Right cardiac atrium (tissue), 5 donors: ENCODE results near the gene DCDC1. TPM values are rescaled to one million over a fixed set of nuclear protein-coding genes. Genes with fewer than 3 reads are reported as not detected.
A peak's percentile ranks its signal among the peaks of the same experiment; 100 is the strongest.

Experiments used
- ATAC-seq, 2 donors: fragments of 200-7000 bp; cut with Tn5 transposase; one replicate each; pipeline versions ENCODE4 v1.8.0 to v1.9.1; 2020; ENCODE audit warnings: moderate library complexity in 2 of 2, mild to moderate bottlenecking in 1 of 2
- DNase-seq, 3 donors: peaks; one replicate each; pipeline ENCODE4 v3.0.0-alpha.2; 2020
- H3K27ac ChIP-seq: one replicate; pipeline ENCODE4 v1.5.1; 2013; ENCODE audit warnings: mild to moderate bottlenecking, low read length, control low read depth, moderate library complexity
- H3K27me3 ChIP-seq: one replicate; pipeline ENCODE4 v1.6.1; 2013; ENCODE audit not compliant: control insufficient read depth, insufficient read depth
- H3K4me1 ChIP-seq: one replicate; pipeline ENCODE4 v1.6.1; 2013; ENCODE audit warnings: low read length; ENCODE audit not compliant: control insufficient read depth, insufficient read depth
- H3K4me3 ChIP-seq: one replicate; pipeline ENCODE4 v1.5.1; 2013; ENCODE audit warnings: low read length, control low read depth
- H3K9me3 ChIP-seq: one replicate; pipeline ENCODE4 v1.6.1; 2013; ENCODE audit warnings: low read length; ENCODE audit not compliant: control insufficient read depth
- WGBS: extraction: QIAGEN DNeasy Blood & Tissue Kit; methylation state at CpG from one replicate; pipeline ENCODE4 v1.1.7; 2013; 5-methylcytosine and 5-hydroxymethylcytosine counted together
- intact Hi-C, 4 donors: fragments of 100-400 bp; cut with DNase I; formaldehyde crosslinking; loops; one replicate each; pipeline versions ENCODE4 v1.11.0 to v1.14.0; 2022 to 2023
- polyA plus RNA-seq: library from polyadenylated mRNA; stranded (reverse); fragments of 200-250 nt; gene quantifications from one replicate; pipeline ENCODE4 v1.2.3, GENCODE V29; 2013
- total RNA-seq, 4 donors: library from RNA; stranded (reverse); fragmentation: NEBNext Ultra II Directional; extraction: Animal tissue kit (Norgen Biotek cat#: 25700); gene quantifications; one replicate each; pipeline ENCODE4 v1.2.1, GENCODE V29; 2021
- donor health status: healthy with polysubstance abuse.
- donor health status: DM: no; HTN: yes; CAD: no.
- donor health status: DM: no; HTN: no; CAD: no.
- donor health status: DM: no; HTN: yes; CAD: no; lungs with severe emphysema.
- donor health status: DM: yes; HTN: yes; CAD: no.

The DCDC1 gene
- total and polyA plus RNA-seq, 5 donors: 0.05 to 0.23 (median 0.16) TPM; not detected in 1

GRCh38 chr11:31254415-31254814 is 115.1 kb downstream of the DCDC1 start:
- H3K4me1 ChIP-seq: no peaks in the 10 kb centered on the region
- H3K27me3 ChIP-seq: no peaks in the 10 kb centered on the region
- no peak overlapping the region for H3K27ac ChIP-seq
- H3K9me3 ChIP-seq: no peaks in the 10 kb centered on the region
- DNase-seq (no peak), ATAC-seq (no peak)
- intact Hi-C loops: no loop called here
- no peak overlapping the region for H3K4me3 ChIP-seq

GRCh38 chr11:31248768-31249167 is 120.8 kb downstream of the DCDC1 start:
- intact Hi-C loops: loop anchor here in 1 of 4 donors (10.0 kb wide), 1 partner anchor 926 kb away; no protein-coding TSS in a partner anchor
- H3K27me3 ChIP-seq: no peaks in the 10 kb centered on the region
- WGBS: 46% methylated on average over 1 of the region's 1 CpG
- no peaks in the 10 kb centered on the region for H3K9me3 ChIP-seq
- ATAC-seq (no peak), DNase-seq (no peak)
- H3K4me1 ChIP-seq: no peaks in the 10 kb centered on the region
- no peak overlapping the region for H3K4me3 ChIP-seq
- no peak overlapping the region for H3K27ac ChIP-seq

- Histone ChIP-seq H3K9me3 (no peaks in the 10 kb centered on the region), H3K4me1 (no peaks in the 10 kb centered on the region), H3K27me3 (no peaks in the 10 kb centered on the region), H3K4me3 (no peak overlapping the region), H3K27ac (no peak overlapping the region)
- 92% methylated on average over 5 of the region's 5 CpGs for WGBS
- no peak for DNase-seq
- ATAC-seq: no peak
- intact Hi-C loops: loop anchor here in 1 of 4 donors (10.0 kb wide), 1 partner anchor 927 kb away; no protein-coding TSS in a partner anchor
Observed at GRCh38 chr11:31247321-31247720, 122.2 kb downstream of the DCDC1 start.

- DNase-seq: peak in 2 of 3 donors; percentile 12 to 26
- Histone ChIP-seq H3K4me1 (no peaks in the 10 kb centered on the region), H3K4me3 (no peak overlapping the region), H3K9me3 (no peaks in the 10 kb centered on the region), H3K27ac (no peak overlapping the region), H3K27me3 (no peaks in the 10 kb centered on the region)
- WGBS: 36% methylated on average over 4 of the region's 4 CpGs
- intact Hi-C loops: loop anchor here in 1 of 4 donors (10.0 kb wide), 1 partner anchor 928 kb away; no protein-coding TSS in a partner anchor
- peak; percentile 71 to 91 for ATAC-seq
Observed at GRCh38 chr11:31246451-31247165, 122.9 kb downstream of the DCDC1 start.

GRCh38 chr11:31243706-31244105 is 125.8 kb downstream of the DCDC1 start:
- H3K9me3 ChIP-seq: no peaks in the 10 kb centered on the region
- H3K4me1 ChIP-seq: no peaks in the 10 kb centered on the region
- intact Hi-C loops: loop anchor here in 1 of 4 donors (10.0 kb wide), 1 partner anchor 931 kb away; no protein-coding TSS in a partner anchor
- no peak overlapping the region for H3K27ac ChIP-seq
- WGBS: 94% methylated on average over 1 of the region's 1 CpG
- ATAC-seq (no peak), DNase-seq (no peak)
- H3K4me3 ChIP-seq: no peak overlapping the region
- H3K27me3 ChIP-seq: no peaks in the 10 kb centered on the region

DNA sequence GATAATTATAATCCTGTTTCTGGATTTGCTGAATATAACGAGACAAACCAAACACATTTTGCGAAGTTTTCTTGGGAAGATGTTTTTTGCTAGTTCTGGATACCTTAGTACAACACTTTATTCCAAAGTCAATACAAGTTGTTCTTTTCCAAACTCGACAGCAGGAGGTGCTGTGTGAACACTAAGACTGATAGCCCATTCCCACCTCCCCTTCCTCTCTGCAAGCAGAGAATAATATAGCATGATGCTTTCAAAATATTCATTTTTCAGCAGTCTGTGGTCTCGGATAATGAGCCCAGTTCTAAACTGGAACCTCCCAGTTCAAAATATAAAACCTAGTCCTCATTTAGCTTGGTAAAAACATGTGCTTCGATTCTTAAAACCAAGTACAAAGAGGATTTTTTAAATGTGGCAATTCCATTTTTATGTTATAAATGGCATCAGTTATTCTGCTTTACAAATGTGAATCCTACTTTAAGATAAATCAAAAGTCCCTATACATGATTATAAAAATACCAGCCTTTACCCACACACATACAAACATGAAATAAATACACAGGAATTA is 129.1 kb downstream of the DCDC1 start:
- intact Hi-C loops: loop anchor here in 1 of 4 donors (10.0 kb wide), 1 partner anchor 934 kb away; no protein-coding TSS in a partner anchor
- Histone ChIP-seq H3K9me3 (no peaks in the 10 kb centered on the region), H3K27ac (no peak overlapping the region), H3K4me1 (no peaks in the 10 kb centered on the region), H3K27me3 (no peaks in the 10 kb centered on the region), H3K4me3 (no peak overlapping the region)
- no peak for DNase-seq
- peak in 1 of 2 donors; percentile 50 for ATAC-seq
- WGBS: 19% methylated on average over 5 of the region's 5 CpGs

DNA sequence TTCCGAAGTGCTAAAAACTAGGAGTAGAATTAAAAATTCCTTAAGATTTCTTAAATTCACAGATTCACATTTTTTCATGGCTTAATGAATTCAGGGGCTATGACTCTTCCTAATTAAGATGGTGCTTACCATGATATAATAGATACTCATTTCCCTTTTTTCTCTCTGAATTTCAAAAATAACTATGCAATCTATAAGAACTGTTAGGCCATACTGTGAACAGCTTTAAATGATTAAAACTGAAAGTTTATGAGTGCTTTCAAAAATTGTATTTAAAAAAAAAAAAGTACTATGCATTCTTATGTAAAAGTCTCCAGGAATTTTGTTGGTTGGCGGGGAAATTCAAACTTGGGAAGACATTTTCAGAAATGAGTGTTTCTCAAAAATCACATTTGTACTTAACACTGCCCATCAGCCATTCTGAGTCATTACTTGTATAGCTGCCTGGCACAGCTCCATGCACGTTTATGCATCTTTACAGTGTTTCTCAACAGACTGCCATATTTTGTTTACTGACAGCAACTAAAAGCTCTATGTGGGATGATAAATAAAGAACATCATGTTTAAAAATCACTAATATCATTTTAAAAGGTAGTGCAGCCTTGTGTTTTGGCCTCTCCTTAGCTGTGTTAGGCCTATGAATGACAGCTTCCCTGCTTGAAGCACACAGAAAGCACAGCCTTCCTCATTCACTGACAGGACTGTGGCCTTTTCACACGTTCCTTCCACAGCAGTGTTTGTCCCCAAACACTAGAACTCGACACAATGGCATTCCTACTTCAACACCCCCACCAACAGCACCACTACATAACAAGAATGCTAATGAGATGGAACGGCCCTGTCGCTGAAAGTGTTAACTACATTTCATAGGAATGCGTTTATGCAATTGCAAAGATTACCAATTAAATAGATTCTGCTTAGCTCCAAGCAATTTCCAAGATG is 131.4 kb downstream of the DCDC1 start:
- H3K9me3 ChIP-seq: no peaks in the 10 kb centered on the region
- no peaks in the 10 kb centered on the region for H3K4me1 ChIP-seq
- H3K27me3 ChIP-seq: no peaks in the 10 kb centered on the region
- no peak overlapping the region for H3K27ac ChIP-seq
- intact Hi-C loops: loop anchor here in 2 of 4 donors (10.0 kb wide), 2 partner anchors 637 to 937 kb away; no protein-coding TSS in a partner anchor
- WGBS: 39% methylated on average over 8 of the region's 8 CpGs
- H3K4me3 ChIP-seq: no peak overlapping the region
- DNase-seq: no peak
- no peak for ATAC-seq

GRCh38 chr11:31236143-31236542 is 133.4 kb downstream of the DCDC1 start:
- 3% methylated on average over 1 of the region's 1 CpG for whole genome bisulfite sequencing
- DNase-seq (no peak), ATAC-seq (no peak)
- no peaks in the 10 kb centered on the region for H3K4me1 ChIP-seq
- intact Hi-C loops: loop anchor here in 2 of 4 donors (10.0 kb wide), 2 partner anchors 639 to 939 kb away; no protein-coding TSS in a partner anchor
- no peak overlapping the region for H3K4me3 ChIP-seq
- no peaks in the 10 kb centered on the region for H3K9me3 ChIP-seq
- H3K27me3 ChIP-seq: no peaks in the 10 kb centered on the region
- no peak overlapping the region for H3K27ac ChIP-seq

DNA sequence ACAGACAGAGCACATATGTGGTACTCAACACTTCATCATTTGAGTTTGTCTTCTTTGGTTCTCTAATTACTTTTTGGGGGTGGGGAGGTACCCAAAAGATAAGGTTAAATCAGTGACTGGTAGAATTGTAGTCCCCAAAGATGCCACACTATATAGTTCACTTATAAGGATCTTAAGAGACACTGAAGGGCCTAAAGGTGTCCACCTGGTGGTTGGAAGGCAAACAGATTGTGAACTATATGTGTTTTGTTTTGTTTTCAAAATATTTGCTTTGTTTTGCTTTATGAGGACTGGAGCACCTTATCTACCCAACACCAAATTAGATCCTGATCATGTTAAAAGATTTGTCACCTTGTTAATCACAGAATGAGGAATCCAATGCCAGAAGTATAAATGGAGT is 136.1 kb downstream of the DCDC1 start:
- ATAC-seq: no peak
- intact Hi-C loops: loop anchor here in 2 of 4 donors (10.0 kb wide), 2 partner anchors 641 to 941 kb away; no protein-coding TSS in a partner anchor
- H3K27ac ChIP-seq: no peak overlapping the region
- DNase-seq: no peak
- H3K4me3 ChIP-seq: no peak overlapping the region
- no peaks in the 10 kb centered on the region for H3K27me3 ChIP-seq
- H3K9me3 ChIP-seq: no peaks in the 10 kb centered on the region
- H3K4me1 ChIP-seq: no peaks in the 10 kb centered on the region

GRCh38 chr11:31231601-31232000 is 137.9 kb downstream of the DCDC1 start:
- intact Hi-C loops: loop anchor here in 2 of 4 donors (10.0 kb wide), 2 partner anchors 643 to 943 kb away; no protein-coding TSS in a partner anchor
- DNase-seq (no peak), ATAC-seq (no peak)
- Histone ChIP-seq H3K4me1 (no peaks in the 10 kb centered on the region), H3K27me3 (no peaks in the 10 kb centered on the region), H3K27ac (no peak overlapping the region), H3K9me3 (no peaks in the 10 kb centered on the region), H3K4me3 (no peak overlapping the region)
- 94% methylated on average over 1 of the region's 1 CpG for WGBS
